Adrenal gland (tissue), 12 donors: Measurements from ENCODE around the gene SPRY2. TPM values are rescaled to one million over a fixed set of nuclear protein-coding genes. Genes with fewer than 3 reads are reported as not detected.

Source experiments
- DNase-seq, 7 donors: peaks; one replicate each; pipeline ENCODE4 v3.0.0-alpha.2; 2019 to 2020
- H3K27ac ChIP-seq, 5 donors: fragments of 200-600 bp; sonication (generic) in 4 of 5; 1 replicate in 3 of 5; 2 replicates in 2 of 5; pipeline versions ENCODE4 v1.5.1 to v1.8.0; 2016 to 2020; ENCODE audit warnings: mild to moderate bottlenecking in 1 of 5
- H3K27me3 ChIP-seq: fragments of 200-600 bp; 2 replicates; pipeline ENCODE4 v1.8.0; 2021
- H3K36me3 ChIP-seq, 2 donors: fragments of 200-600 bp; replicated peaks in 1 of 2; 1 replicate in 1 of 2; 2 replicates in 1 of 2; pipeline versions ENCODE4 v1.5.1 to v1.8.0; 2018 to 2022
- H3K4me1 ChIP-seq, 2 donors: fragments of 200-600 bp; replicated peaks in 1 of 2; 1 replicate in 1 of 2; 2 replicates in 1 of 2; pipeline versions ENCODE4 v1.5.1 to v1.8.0; 2018 to 2021
- H3K4me3 ChIP-seq, 4 donors: fragments of 200-600 bp; sonication (generic) in 3 of 4; one replicate each; pipeline ENCODE4 v1.5.1; 2016 to 2018
- H3K9me3 ChIP-seq, 3 donors: fragments of 200-600 bp; sonication (generic) in 1 of 3; replicated peaks in 1 of 3; 1 replicate in 2 of 3; 2 replicates in 1 of 3; pipeline versions ENCODE4 v1.5.1 to v1.8.0; 2016 to 2021
- POLR2A ChIP-seq, 2 donors: fragments of 450-650 bp; IDR thresholded peaks; one replicate each; pipeline ENCODE4 v1.6.1; 2017; ENCODE audit warnings: antibody characterized with exemption in 2 of 2, mild to moderate bottlenecking in 2 of 2, moderate library complexity in 1 of 2
- WGBS, 4 donors: extraction: QIAGEN DNeasy Blood & Tissue Kit in 2 of 4; methylation state at CpG; one replicate each; pipeline versions ENCODE4 v1.1.5 to v1.1.7; 2013 to 2017; 5-methylcytosine and 5-hydroxymethylcytosine counted together
- intact Hi-C, 2 donors: fragments of 100-400 bp; cut with DNase I; formaldehyde crosslinking; loops; one replicate each; pipeline versions ENCODE4 v1.14.1 to v1.15.0; 2022 to 2023
- polyA plus RNA-seq, 3 donors: library from polyadenylated mRNA; stranded (reverse); fragments of 200-250 nt in 2 of 3; fragments of 350-450 nt in 1 of 3; fragmentation: Illumina TruSeq in 1 of 3; extraction: RNeasy Lipid Tissue Mini Kit (QIAGEN cat#74804) in 1 of 3; gene quantifications; one replicate each; pipeline ENCODE4 v1.2.3, GENCODE V29; 2013 to 2014
- total RNA-seq, 9 donors: library from RNA; depleted of rRNA in 4 of 9; stranded (reverse); fragments of >200 nt in 4 of 9; fragments of 120-200 nt in 1 of 9; fragmentation: NEBNext Ultra II Directional in 1 of 9; extraction: Animal tissue kit (Norgen Biotek cat#: 25700) in 1 of 9; gene quantifications; one replicate each; pipeline versions ENCODE4 v1.1.0 to v1.2.4, GENCODE V29; 2013 to 2023
- TF ChIP-seq, protein P1 (sequence below), 6 experiments: fragments of 450-650 bp in 4 of 6; fragments of 200-600 bp in 2 of 6; sonication (generic) in 1 of 6; IDR thresholded peaks; 1 replicate in 5 of 6; 2 replicates in 1 of 6; pipeline versions ENCODE4 v1.5.1 to v1.8.0; 2016 to 2021; ENCODE audit warnings: antibody characterized with exemption in 6 of 6, mild to moderate bottlenecking in 2 of 6, moderate library complexity in 1 of 6
- donor health status: healthy with polysubstance abuse.
- donor health status: Bipolar disorder and iron deficiency.
- donor health status: DM: yes; HTN: yes; CAD: no.
- donor health status: DM: no; HTN: no; CAD: no.
- donor health status: DM: no; HTN: no; CAD: no.
- donor health status: DM: yes; HTN: yes; CAD: no.

The SPRY2 gene
- total and polyA plus RNA-seq, 12 donors: 10.9 to 36.7 (median 22.1) TPM

DNA sequence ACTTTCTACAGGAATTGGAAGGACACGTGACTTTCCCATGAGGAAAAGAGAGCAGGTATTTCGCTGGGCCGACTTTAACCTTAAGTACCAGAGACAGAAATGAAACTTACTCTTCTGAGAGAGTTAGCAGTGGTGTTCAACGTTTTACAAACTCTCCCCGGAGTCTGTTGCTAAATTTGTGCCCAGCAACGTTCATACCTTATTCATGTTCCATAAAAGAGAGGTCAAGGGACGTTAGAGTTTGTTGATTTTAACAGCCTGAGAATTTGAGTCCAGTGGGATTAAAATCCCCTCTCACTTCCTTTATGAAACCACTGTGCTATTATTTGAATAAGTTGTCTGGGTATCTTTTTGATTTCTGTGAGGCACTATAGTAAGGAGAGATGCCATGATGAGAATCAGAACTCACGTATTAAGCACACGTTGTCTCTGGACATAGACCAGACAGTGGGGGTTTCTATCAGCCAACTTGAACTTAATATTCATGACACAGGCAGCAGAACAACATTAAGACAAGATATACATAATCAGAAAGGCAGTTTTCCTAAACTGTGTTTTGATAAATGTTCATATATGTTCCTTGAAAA is 33.4 kb downstream of the SPRY2 start:
- H3K4me3 ChIP-seq: peak overlapping the region in 1 of 4 donors; percentile 8

DNA sequence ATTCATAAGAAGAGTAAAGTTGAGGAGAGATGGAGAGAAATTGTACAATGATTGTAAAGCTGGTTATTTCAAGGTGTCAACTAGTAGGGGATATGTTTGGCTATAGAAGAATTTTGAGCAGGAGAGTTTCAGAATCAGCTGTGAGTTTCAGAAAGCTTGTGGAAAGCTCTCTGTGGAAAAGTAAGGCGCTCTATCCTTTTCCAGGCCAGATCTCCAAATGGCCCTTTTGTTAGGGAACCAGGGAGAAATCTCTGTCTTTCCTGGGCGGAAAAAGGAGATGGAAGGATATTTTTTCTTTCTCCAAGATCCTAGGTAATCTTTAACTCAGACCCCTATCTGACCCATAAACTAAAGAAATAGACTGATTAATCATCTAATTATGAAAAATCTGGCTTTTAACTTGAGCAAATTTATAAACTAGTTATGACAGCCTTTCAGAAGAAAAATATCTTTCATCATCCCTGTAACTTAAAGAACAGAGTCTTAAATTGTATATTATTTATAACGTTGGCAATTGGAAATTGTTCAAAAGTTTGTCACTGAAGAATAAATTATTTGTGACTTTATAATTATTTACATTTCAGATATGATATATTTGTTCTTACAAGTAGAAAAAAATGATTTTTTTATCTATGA is 34.5 kb downstream of the SPRY2 start:
- H3K4me3 ChIP-seq: no peak overlapping the region
- 72 to 85% (median 82%) methylated on average over 3 of the region's 3 CpGs for WGBS, 4 donors
- no peak for DNase-seq
- peaks cover 0 to 13% of the 10 kb centered on the region in 2 donors for H3K4me1 ChIP-seq
- H3K27ac ChIP-seq: peak overlapping the region in 2 of 5 donors; percentile 1 to 4
- TF ChIP-seq, protein P1, sequence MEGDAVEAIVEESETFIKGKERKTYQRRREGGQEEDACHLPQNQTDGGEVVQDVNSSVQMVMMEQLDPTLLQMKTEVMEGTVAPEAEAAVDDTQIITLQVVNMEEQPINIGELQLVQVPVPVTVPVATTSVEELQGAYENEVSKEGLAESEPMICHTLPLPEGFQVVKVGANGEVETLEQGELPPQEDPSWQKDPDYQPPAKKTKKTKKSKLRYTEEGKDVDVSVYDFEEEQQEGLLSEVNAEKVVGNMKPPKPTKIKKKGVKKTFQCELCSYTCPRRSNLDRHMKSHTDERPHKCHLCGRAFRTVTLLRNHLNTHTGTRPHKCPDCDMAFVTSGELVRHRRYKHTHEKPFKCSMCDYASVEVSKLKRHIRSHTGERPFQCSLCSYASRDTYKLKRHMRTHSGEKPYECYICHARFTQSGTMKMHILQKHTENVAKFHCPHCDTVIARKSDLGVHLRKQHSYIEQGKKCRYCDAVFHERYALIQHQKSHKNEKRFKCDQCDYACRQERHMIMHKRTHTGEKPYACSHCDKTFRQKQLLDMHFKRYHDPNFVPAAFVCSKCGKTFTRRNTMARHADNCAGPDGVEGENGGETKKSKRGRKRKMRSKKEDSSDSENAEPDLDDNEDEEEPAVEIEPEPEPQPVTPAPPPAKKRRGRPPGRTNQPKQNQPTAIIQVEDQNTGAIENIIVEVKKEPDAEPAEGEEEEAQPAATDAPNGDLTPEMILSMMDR (IDR thresholded peaks at IDR 0.05): no peak
- no peak for TF ChIP-seq POLR2A (IDR thresholded peaks at IDR 0.05)
- H3K36me3 ChIP-seq: no peaks in the 10 kb centered on the region
- H3K9me3 ChIP-seq: no peaks in the 10 kb centered on the region
- intact Hi-C loops: no loop called here
- H3K27me3 ChIP-seq: no peaks in the 10 kb centered on the region

More for the DNA sequence above, 33.4 kb downstream of the SPRY2 start:
- intact Hi-C loops: no loop called here
- no peak overlapping the region for H3K27ac ChIP-seq
- DNase-seq: no peak
- WGBS, 4 donors: 52 to 57% (median 53%) methylated on average over 9 of the region's 9 CpGs
- TF ChIP-seq POLR2A (IDR thresholded peaks at IDR 0.05): no peak
- TF ChIP-seq, protein P1 (IDR thresholded peaks at IDR 0.05): no peak
- no peaks in the 10 kb centered on the region for H3K36me3 ChIP-seq
- peaks cover 0 to 13% of the 10 kb centered on the region in 2 donors for H3K4me1 ChIP-seq
- H3K9me3 ChIP-seq: no peaks in the 10 kb centered on the region
- no peaks in the 10 kb centered on the region for H3K27me3 ChIP-seq

DNA sequence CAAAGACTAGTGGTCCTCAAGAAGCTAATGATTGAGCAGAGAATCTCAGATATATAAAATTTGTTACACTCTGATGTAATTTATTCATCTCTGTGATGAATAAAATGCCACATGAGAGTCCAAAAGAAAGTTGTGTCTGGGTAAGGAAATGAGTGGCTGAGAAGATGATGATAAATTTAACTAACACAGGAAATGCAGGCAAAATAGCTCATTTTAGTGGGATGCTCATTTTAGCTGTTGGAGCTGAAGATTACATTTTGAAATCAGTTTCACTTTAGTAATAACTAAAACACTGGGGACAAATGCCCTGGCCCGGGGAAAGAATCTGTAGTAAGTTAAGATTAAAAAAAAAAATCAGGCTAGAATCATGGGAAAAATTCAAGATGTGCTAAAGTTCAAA is 35.2 kb downstream of the SPRY2 start:
- no peak for DNase-seq
- Histone ChIP-seq H3K27me3 (no peaks in the 10 kb centered on the region), H3K9me3 (no peaks in the 10 kb centered on the region), H3K27ac (peak overlapping the region in 1 of 5 donors; percentile 1), H3K4me3 (no peak overlapping the region), H3K36me3 (no peaks in the 10 kb centered on the region), H3K4me1 (peaks cover 0 to 13% of the 10 kb centered on the region in 2 donors)
- TF ChIP-seq POLR2A (IDR thresholded peaks at IDR 0.05): no peak
- TF ChIP-seq, protein P1 (IDR thresholded peaks at IDR 0.05): no peak
- intact Hi-C loops: no loop called here
- WGBS, 4 donors: 46 to 64% (median 58%) methylated on average over 1 of the region's 1 CpG

DNA sequence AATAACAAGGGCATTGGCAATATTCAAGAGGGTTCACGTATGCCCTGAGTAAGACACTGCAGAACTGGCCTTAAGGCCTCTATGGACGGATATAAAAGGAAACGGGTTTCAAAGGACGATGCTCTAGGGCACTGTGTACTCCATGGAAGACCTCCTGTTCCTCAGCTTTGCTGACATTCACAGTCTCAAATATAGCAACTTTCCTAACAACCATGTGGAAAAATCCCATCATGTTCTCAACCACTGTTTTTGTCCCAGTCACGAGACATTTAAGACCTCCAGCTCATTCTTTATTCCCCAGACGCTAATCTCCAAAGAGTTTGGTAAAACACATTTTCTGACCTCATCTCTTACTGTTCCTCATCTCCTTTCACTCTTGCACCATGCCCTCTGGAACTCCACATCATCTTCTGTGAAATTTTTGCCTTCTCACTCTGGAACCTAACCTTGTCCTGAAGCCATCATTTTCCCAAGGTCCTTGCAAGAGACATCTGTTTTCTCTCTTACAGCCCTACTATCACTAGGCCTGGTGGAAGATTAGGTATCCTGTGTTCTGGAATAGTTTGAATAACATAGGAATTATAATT is 37.6 kb downstream of the SPRY2 start:
- Histone ChIP-seq H3K27ac (no peak overlapping the region), H3K4me3 (no peak overlapping the region), H3K9me3 (no peaks in the 10 kb centered on the region), H3K36me3 (no peaks in the 10 kb centered on the region), H3K4me1 (peaks cover 0 to 13% of the 10 kb centered on the region in 2 donors), H3K27me3 (no peaks in the 10 kb centered on the region)
- 88 to 96% (median 92%) methylated on average over 6 of the region's 6 CpGs for WGBS, 4 donors
- intact Hi-C loops: no loop called here
- TF ChIP-seq, protein P1 (IDR thresholded peaks at IDR 0.05): no peak
- no peak for TF ChIP-seq POLR2A (IDR thresholded peaks at IDR 0.05)
- no peak for DNase-seq
